ENCODE data around the gene NOL4L.

NOL4L gene

GRCh38 chr20:32576560-32576959 lies 8.6 kb downstream of the NOL4L start:
- no peak for DNase-seq (ENCODE audit: low spot score)

- no peak for DNase-seq (ENCODE audit: low spot score)
Measured at GRCh38 chr20:32575805-32576204, 9.3 kb downstream of the NOL4L start.

GRCh38 chr20:32575227-32575581 lies 9.9 kb downstream of the NOL4L start:
- no peak for DNase-seq (ENCODE audit: low spot score)

DNA sequence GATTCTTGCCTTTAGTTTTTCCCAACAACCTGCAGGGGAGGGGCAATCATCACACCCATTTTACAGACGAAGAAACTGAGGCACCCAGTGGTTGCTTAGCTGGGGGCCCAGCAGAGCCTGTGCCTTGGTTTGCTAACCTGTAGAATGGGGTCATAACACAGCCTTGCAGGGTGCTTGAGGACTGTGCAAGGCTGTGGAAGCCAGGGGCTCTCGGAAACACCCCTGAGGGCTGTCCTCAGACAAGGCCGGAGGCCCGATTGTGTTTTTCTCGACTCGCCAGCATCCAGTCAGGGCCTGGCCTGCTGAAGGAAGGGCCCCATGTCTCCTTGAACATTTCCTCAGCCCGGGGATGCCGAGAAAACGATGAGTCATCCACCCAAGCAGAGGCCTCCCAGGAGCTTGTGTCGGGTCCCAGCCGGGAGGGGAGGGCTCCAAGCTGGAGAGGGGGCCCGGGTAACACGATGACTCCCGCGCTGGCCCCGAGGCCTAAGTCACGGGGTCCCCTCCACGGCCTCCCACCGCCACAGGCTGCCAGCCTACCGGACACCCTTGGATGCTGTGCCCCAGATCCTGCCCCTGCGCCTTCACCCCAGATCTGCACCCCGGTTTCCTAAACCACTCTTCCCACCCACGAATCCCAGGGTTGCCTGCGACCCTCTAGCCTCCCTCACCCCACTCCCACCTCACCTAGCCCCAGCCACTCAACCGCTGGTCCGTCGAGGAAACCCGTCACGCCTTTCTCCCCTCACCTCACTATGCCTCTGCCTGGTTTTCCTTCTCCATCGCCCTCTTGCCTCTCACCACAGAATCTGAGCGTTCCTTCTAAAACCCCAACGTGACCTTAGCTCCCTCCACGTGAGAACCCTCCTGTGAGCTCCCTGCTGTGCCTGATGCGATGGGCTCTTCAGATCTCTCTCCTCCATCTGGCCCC lies 10.6 kb downstream of the NOL4L start:
- DNase-seq (ENCODE audit: low spot score): no peak

DNA sequence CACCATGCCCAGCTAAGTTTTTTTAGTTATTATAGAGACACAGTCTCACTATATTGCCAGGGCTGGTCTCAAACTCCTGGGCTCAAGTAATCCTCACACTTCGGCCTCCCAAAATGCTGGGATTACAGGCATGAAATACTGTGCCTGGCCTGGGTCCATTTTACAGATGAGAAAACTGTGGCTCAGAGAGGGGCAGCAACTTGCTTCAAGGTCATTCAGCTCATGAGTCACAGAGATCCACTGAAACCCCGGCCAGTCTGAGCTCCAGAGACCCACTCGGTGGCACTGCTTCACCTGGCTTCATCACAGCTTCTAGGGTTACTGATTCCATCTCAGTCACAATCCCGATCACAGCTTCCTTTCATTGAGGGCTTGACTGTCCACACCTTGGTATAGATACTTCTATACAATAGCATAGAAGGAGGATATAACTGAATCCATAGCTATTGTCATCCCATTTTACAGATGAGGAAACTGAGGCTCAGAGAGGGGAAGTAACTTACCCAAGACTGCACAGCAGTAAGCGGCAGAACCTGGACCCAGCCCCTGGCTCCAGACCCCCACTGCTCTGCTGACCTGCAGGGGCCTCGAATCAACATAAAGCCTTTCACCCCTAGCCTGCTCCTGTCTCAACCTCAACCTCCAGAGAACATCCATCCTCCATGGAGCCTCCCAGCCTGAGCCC lies 11.8 kb downstream of the NOL4L start:
- no peak for DNase-seq (ENCODE audit: low spot score)

DNA sequence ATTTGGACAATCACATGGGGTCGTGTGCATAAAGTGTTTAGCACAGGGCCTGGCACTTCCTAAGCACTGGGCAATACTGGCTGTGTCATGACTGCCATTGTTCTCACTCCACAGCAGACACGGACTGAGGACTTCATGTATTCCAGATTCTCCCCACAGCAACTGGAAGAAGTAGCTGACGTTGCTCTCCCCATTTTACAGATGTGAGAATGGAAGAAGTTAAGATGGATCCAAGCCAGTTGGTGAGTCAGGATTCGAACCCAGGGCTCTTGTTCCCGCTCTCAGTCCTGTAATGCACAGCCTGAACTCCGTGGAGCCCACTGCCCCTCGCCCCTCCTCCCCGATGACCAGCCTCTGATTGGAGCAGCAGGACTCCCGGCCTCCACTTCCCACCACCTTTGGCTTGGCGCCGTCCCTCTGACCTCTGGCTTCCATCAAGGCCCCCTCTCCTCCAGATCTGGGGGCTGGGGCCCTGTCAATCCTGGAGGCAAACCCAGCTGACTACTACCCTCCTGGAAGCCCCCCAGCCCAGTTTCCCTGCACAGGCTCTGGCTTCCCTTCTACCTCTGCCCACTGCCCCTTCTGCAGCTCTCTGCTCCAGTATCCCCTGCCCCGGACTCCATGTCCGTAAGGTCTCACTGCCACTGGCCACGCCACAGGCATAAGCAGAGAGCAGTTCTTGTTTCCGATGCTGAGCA lies 12.7 kb downstream of the NOL4L start:
- DNase-seq (ENCODE audit: low spot score): no peak

DNA sequence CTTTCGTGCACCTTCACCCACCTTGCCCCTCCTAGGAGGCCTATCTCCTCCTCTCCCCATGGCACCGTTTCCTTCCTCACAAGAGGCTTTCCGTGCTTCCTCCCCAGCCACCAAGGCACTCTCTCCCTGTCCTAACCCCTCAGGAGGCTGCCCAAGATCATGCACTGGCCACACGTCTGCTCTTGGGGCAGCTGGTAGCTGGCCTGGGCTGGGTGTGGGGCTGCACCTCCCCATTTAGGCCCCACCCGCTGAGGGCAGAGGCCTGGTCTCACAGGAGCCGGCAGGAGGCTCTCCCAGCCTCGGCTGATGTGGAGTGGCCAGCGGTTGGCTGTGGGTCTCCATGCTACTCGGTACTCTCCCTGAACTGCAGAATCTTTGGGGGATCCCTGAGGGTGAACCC lies 13.6 kb downstream of the NOL4L start:
- DNase-seq (ENCODE audit: low spot score): no peak

DNA sequence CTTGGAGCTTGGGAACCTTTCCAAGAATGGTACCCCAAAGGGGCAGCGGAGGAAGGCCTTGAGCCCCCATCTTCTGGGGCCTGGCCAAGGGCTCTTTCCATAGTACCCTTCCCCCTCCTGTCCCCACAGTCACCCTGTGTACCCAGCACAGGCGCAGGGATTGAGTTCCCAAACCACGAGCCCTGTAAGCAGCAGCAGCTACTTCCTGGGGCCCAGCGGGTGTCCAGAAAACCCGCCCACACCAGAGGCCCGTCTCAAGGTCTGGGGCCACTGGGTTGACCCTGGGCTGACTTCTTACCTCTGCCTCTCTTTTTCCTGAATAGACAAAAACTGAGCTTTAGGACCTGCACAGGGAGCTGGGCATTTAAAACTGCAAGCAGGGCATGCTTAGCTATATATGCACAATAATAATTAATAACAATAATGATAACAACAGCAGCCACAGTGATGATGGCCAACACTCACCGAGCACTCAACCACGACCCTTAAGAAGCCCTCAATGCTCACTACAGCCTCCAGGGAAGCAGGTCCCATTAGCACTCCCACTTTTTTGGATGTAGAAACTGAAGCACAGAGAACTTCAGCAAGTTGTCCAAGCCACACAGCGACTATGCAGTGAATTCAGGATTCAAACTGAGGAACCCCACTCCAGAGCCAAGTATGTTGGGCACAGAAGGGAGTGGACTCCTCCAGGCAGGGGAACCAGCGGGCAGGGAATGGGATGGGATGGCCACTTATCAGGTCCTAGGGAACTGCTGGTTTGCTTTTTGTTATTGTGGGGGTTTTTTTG lies 14.5 kb downstream of the NOL4L start:
- peak; percentile 65 for DNase-seq (ENCODE audit: low spot score)

DNA sequence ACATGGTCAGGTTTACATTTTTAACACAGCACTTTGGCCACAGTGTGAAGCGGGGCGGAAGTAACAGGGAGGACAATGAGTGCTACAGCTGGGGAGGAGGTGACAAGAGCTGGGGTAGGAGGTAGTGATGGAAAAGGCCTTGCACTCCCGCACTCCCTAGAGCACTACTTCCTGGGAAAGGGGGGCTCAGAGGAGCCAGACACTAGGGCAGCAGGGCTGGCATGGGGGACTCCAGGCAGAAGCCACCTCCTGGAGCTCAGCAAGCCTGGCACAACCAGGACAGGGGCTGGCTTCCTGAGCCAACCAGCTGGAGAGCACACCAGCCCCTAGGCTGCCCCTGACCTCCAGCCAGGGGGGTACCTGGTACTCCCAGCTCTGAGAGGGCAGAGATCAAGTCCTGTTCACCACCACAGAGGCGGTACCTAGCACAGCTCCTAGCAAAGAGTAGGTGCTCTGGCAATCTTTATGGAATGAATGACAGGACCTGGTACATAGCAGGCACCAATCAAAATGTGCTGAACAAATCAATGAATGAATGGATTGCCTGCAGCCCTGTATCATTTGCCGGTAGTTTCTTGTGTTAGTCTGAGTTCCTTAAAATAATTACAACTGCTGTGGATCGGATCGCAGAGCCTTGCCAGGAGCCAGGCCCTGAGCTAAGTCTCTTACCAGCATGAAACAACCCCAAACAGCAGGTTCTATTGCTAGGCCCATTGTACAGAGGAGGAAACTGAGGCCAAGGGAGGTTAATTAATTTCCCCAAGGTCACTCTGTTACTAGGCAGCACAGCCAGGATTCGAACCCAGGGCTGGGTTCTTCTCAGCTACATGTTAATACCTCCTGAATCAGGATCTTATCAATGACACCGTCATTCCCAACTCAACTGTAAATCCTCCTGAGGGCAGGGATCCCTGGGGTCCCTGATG lies 15.5 kb downstream of the NOL4L start:
- DNase-seq (ENCODE audit: low spot score): no peak

GRCh38 chr20:32569018-32569379 lies 16.1 kb downstream of the NOL4L start:
- DNase-seq (ENCODE audit: low spot score): no peak

DNA sequence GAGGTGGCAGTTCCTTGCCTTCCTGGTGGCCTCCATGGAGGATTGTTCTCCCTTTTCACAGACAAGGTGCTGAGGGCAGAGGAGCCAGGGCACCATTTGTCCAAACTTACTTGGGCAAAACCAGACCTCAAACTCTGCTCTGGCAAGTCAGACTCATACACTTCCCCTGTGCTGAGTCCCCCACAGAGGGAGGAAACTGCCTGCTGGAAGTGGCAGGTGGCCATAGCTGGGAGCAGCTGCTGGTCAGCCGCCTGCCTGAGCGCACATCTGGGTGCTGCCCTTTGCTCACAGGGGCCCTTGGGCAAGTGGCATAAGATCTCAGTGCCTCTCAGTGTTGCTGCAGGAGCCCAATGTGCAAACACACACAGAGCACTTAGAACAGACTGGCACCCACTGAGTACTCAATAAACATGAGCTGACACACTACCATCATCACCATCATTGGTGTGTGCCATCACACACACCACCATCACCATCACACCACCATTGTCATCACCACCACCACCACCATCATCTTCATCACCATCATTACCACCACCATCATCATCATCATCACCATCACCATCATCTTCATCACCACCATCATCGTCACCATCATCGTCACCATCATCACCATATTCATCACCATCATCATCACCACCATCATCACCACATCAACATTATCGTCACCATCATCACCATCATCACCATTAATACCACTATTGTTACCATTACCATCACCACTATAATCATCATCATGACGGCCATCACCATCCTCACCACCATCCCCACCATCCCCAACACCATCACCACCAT lies 17.6 kb downstream of the NOL4L start:
- DNase-seq (ENCODE audit: low spot score): no peak

- no peak for DNase-seq (ENCODE audit: low spot score)
Measured at GRCh38 chr20:32566379-32567374, 18.5 kb downstream of the NOL4L start.

- DNase-seq (ENCODE audit: low spot score): no peak
Measured at GRCh38 chr20:32565735-32566032, 19.4 kb downstream of the NOL4L start.

DNA sequence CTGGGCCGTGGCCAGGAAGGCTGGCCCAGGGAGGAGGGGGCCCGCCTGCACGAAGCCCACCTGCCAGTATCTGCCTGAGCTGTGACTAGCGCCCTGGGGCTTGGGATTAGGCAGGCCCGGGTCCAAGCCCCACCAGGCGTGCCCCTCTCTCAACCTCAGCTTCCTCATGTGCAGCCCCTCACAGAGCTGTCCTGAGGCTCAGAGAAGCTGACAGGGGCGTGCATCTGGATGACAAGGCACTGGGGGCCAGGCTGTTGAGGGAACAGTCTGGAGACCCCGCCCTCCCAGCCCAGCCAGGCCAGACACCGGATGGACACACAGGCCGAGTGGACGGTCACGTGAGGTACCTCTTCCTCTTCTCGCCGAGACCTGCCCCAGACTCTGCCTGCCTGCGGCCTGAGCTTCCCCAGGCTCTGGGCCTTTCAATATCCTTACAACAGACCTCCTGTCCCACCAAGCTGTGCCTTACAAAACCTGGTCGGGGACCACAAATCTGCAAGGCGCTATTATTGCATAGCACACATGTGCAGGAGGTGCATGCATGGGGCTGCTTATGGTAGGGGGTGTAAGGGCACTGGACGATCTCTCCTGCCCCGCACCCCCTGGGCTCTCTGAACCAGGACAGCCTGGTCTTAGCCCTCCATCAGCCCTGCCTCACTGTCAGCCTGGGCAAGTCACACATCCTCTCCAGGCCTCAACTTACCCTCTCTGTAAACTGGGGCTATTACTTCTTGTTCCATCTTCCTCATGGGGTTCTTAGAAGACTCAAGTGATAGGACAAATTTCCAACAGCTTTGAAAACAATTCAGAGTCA lies 20.0 kb downstream of the NOL4L start:
- DNase-seq (ENCODE audit: low spot score): no peak

DNA sequence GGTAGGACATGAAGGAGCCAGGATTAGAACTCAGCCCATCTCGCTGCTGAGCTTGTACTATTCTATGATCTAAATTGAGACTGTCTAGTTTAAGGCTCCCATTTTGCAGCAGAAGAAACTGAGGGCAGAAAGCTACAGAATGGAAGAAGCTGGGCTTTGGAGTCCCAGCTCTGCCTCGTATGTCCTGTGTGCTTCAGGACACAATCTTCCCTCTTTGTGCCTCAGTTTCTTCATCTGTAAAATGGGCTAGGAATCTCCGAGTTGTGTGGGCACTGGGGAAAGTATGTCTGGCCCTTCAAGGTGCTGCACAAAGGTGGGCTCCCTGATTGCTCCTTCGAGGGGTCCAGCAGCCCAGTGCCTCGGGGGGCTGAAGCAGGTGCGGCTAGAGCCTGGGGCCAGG lies 20.7 kb downstream of the NOL4L start:
- DNase-seq (ENCODE audit: low spot score): no peak

DNA sequence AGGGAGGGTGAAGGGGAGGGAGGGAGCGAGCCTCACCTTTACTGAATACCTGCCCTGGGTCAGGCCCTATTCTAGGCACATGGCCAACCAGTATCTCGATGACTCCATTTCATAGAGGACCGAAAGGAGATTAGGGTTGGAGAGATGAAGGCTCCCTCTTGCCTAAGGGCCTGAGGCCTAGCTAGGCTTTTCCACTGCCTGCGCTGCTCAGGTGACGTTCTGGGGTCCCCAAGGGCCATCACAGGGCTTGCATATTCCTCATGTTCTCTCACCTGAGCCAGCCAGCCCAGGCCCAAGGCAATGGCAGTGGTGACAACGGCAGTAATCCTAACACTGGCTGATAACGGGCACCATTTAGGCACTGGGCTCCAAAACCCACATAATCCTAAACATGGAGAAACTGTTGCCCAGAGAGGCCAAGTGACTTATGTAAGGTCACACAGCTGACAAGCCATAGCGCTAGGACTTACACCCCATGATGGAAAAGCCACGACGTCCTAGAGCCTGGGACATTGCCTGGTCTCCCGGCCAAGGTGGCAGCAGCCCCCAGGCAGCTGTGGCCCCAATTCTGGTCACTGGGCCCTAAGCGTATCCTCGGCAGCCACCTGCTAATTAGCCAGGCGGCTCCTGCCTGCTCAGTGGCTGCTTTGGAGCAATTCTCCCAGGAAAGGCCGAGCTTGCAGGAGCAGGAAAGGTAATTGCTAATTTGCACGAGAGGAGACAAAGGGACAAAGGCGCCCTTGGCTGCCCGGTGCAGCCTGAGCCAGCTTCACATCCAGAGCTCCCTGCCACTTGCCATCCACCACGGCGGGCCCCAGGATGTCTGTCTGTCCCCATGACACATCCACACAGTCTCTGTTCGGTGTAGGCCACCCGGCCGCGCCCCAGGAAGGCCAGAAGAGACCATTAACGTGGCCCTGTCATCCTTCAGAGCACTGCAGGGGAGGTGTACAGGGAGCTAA lies 21.5 kb downstream of the NOL4L start:
- DNase-seq (ENCODE audit: low spot score): no peak

DNA sequence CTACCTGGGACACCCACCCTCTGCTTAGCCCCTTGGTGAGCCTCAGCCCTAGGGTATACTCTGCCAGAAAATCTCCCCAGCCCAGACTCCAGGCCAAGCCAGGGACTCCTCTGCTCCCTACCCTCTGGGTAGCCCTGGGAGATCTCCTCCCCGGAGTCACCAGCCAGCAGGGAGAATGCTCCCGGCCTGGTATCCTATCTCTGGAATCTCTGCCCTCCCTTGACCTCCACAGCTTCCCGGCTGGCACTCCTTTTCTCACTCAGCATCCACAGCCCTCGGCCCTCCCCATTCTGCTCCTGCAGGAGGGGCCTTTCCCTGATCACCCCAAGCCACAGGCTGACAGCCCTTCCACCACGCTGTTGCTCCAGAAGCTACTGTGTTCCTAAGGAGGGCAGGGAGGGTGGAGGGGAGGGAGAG lies 22.6 kb downstream of the NOL4L start:
- peak; percentile 64 for DNase-seq (ENCODE audit: low spot score)

All from iPS-NIHi11 (cell line).